Muscle layer of duodenum (tissue), 2 donors: Measurements from ENCODE around the gene ZMIZ1.

Experiments
- H3K27ac ChIP-seq: one replicate; pipeline ENCODE4 v1.7.0; 2013; ENCODE audit warnings: mild to moderate bottlenecking, low read length
- H3K27me3 ChIP-seq: one replicate; pipeline ENCODE4 v1.7.0; 2013; ENCODE audit warnings: low read depth, mild to moderate bottlenecking, control low read depth, low read length
- H3K36me3 ChIP-seq, 2 donors: one replicate each; pipeline ENCODE4 v1.7.0; 2013; ENCODE audit warnings: low read length in 2 of 2, control low read depth in 1 of 2, mild to moderate bottlenecking in 1 of 2; ENCODE audit not compliant: insufficient read depth in 2 of 2, control insufficient read depth in 1 of 2
- H3K4me1 ChIP-seq, 2 donors: one replicate each; pipeline ENCODE4 v1.7.0; 2013; ENCODE audit warnings: low read length in 2 of 2, mild to moderate bottlenecking in 2 of 2, control low read depth in 1 of 2, moderate library complexity in 1 of 2; ENCODE audit not compliant: insufficient read depth in 2 of 2, control insufficient read depth in 1 of 2
- H3K4me3 ChIP-seq, 2 donors: one replicate each; pipeline ENCODE4 v1.7.0; 2013; ENCODE audit warnings: low read length in 2 of 2, low read depth in 1 of 2, mild to moderate bottlenecking in 1 of 2
- H3K9me3 ChIP-seq, 2 donors: one replicate each; pipeline ENCODE4 v1.7.0; 2013; ENCODE audit warnings: low read length in 2 of 2, control low read depth in 1 of 2, mild to moderate bottlenecking in 1 of 2; ENCODE audit not compliant: control insufficient read depth in 1 of 2
- donor health status: healthy.

Gene ZMIZ1

GRCh38 chr10:79242620-79243152, 173.9 kb downstream of the ZMIZ1 start:
- no peak overlapping the region for H3K27ac ChIP-seq
- no peaks in the 10 kb centered on the region for H3K36me3 ChIP-seq
- H3K4me3 ChIP-seq, result peak overlapping the region in 1 of 2 donors; percentile 60
- H3K9me3 ChIP-seq, result no peaks in the 10 kb centered on the region
- H3K27me3 ChIP-seq, result no peaks in the 10 kb centered on the region
- peaks cover 44 to 84% of the 10 kb centered on the region in 2 donors for H3K4me1 ChIP-seq

DNA sequence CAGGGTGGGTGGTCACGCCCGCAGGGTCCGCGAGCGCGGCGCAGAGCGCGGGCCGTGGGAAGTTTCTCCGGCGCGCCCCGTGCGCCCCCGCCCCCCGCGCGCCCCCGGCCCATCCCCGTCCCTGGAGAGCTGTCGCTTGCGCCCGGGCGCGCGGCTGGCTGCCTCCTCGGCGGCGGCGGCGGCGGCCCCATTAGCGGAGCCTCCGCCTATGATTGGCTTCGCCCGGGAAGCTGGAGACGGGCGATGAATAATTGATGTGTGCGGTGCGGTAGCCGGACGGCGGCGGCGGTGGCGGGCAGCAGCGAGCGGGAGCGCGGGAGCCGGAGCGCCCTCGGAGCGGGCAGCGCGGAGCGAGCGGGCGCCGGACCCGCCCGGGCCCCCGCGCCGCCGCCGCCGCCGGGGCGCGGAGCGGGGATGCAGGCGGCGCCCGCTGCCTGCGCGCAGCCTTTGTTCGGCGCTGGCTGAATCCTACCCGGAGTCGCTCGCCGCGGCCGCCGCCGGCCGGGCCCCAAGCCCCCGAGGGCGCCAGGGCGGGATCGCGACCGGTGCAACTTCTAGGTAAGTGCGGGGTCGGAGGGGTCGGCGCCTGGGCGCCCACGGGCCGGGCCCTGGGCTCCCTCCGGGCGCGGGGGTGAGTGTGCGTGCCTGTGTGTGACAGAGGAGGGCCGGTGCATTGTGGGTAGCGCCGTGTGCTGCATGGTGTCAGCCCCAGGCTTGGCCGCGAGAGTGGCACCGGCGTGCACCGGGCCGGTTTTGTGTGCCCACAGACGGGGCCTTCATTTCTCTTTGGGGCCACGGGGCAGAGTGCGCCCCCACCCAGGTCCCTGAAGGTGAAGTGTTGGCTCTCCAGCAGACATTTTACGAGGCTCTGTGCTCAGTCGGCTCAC, 174.7 kb downstream of the ZMIZ1 start:
- no peaks in the 10 kb centered on the region for H3K27me3 ChIP-seq
- H3K36me3 ChIP-seq, result no peaks in the 10 kb centered on the region
- peak overlapping the region; percentile 34 to 64 for H3K4me3 ChIP-seq
- H3K9me3 ChIP-seq, result no peaks in the 10 kb centered on the region
- H3K27ac ChIP-seq, result peak overlapping the region; percentile 86
- H3K4me1 ChIP-seq, result peaks cover 48 to 84% of the 10 kb centered on the region in 2 donors

DNA sequence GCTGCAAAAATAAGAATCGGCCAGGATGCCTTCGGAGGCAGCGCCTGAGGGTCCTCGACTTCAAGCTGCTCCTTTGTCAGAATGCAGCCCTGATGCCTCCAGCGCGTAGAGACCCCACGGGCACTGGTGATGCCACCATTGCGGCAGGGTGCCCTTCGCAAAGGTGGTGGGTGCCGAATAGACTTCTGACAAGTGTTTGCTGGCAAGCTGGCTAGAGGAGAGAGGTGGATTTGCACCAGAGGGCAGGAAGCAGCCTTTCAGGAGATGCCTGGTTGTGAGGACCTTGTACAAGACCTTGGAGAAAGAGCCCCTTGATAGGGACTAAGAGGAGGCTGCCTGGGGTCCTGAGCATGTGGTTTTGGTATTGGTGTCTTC, 175.3 kb downstream of the ZMIZ1 start:
- Histone ChIP-seq H3K36me3 (no peaks in the 10 kb centered on the region), H3K9me3 (no peaks in the 10 kb centered on the region), H3K27ac (peak overlapping the region; percentile 86), H3K4me1 (peaks cover 41 to 84% of the 10 kb centered on the region in 2 donors), H3K4me3 (peak overlapping the region; percentile 34 to 64), H3K27me3 (no peaks in the 10 kb centered on the region)

GRCh38 chr10:79244841-79245504, 176.2 kb downstream of the ZMIZ1 start:
- Histone ChIP-seq H3K36me3 (no peaks in the 10 kb centered on the region), H3K9me3 (no peaks in the 10 kb centered on the region), H3K4me3 (peak overlapping the region; percentile 17 to 64), H3K4me1 (peaks cover 46 to 85% of the 10 kb centered on the region in 2 donors), H3K27ac (peak overlapping the region; percentile 86), H3K27me3 (no peaks in the 10 kb centered on the region)

GRCh38 chr10:79245539-79246208, 176.9 kb downstream of the ZMIZ1 start:
- peaks cover 48 to 85% of the 10 kb centered on the region in 2 donors for H3K4me1 ChIP-seq
- no peaks in the 10 kb centered on the region for H3K36me3 ChIP-seq
- H3K9me3 ChIP-seq, result no peaks in the 10 kb centered on the region
- H3K27ac ChIP-seq, result peak overlapping the region; percentile 86
- H3K4me3 ChIP-seq, result peak overlapping the region; percentile 17 to 64
- no peaks in the 10 kb centered on the region for H3K27me3 ChIP-seq

GRCh38 chr10:79246209-79246581, 177.4 kb downstream of the ZMIZ1 start:
- Histone ChIP-seq H3K4me1 (peaks cover 51 to 84% of the 10 kb centered on the region in 2 donors), H3K27me3 (no peaks in the 10 kb centered on the region), H3K27ac (peak overlapping the region; percentile 86), H3K36me3 (no peaks in the 10 kb centered on the region), H3K4me3 (peak overlapping the region in 1 of 2 donors; percentile 27), H3K9me3 (no peaks in the 10 kb centered on the region)

DNA sequence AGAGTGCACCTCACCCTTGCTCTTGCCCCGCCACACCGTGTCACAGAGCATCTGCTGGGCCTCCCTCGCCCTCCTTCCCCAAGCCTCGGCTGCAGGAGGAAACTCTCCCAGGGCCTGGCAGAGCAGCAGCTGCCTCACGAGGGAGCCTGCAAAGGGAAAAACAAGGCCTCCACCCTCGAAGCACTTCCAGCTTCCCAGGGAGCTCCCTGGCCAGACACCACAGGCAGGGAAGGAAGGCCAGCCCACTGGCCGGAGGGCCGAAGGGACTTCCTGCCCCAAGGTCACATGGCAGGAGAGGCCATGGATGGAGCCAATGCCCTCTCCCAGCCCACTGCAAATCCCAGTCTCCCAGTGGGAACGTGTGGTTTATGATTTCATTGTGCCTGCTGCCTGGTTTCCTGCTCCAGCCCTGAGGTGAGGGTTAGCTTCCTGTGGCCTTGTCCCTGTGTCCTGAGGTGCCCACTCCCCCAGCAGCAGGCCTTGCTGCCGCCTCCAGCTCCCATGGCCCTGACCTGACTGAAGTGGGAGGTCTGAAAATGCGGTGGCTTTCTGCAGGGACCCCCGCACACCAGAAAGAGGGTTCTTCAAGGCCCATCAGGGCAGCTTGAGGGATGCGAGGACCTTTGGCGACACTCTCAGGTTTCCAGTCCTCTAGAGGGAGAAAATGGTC, 178.0 kb downstream of the ZMIZ1 start:
- Histone ChIP-seq H3K27me3 (no peaks in the 10 kb centered on the region), H3K4me1 (peaks cover 49 to 83% of the 10 kb centered on the region in 2 donors), H3K4me3 (peak overlapping the region in 1 of 2 donors; percentile 27), H3K27ac (peak overlapping the region; percentile 86), H3K36me3 (no peaks in the 10 kb centered on the region), H3K9me3 (no peaks in the 10 kb centered on the region)

GRCh38 chr10:79247373-79248137, 178.8 kb downstream of the ZMIZ1 start:
- H3K9me3 ChIP-seq, result no peaks in the 10 kb centered on the region
- no peaks in the 10 kb centered on the region for H3K27me3 ChIP-seq
- peak overlapping the region; percentile 86 for H3K27ac ChIP-seq
- peak overlapping the region in 1 of 2 donors; percentile 27 for H3K4me3 ChIP-seq
- peaks cover 47 to 82% of the 10 kb centered on the region in 2 donors for H3K4me1 ChIP-seq
- H3K36me3 ChIP-seq, result peaks cover 0 to 3% of the 10 kb centered on the region in 2 donors

DNA sequence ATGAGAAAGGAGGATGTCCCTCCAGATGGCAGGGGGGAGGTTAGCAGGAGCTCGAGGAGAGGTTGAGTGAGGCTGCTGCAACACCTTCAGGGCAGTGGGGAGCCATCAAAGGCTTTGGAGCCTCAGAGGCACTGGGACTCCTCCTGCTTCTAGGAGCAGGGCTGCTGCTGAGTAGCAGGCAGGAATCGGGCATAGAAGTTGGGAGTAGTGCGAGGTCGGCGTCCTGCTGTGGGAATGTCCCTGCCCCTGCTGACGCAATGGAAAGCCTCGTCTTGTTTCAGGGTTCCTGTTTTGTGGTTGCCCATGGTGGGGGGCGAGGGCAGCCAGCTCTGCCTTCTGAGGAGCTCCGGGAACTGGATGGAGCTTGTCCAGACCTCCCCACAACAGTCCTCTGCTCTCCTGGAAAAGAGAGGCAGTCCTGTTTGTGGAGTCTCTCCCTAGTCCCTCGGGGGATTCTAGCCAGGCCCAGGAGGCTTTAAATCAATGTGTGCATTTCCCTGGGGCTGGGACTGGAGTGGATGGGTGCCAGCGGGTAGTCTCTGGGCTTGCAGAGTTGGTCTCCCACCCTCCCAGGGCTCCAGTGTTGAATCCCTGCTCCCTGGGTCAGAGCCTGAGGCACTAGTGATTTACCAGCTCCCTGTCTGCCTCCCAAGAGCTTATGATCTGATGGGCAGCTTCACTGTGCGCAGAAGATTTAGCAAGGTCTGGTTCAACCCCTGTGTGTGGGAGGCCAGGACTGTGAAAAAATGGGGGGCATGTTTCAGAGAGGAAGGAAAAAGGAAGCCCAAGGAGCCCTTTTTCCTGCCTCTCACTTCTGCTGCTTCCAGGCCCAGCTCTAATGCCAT, 179.8 kb downstream of the ZMIZ1 start:
- Histone ChIP-seq H3K4me3 (peak overlapping the region in 1 of 2 donors; percentile 18), H3K9me3 (no peaks in the 10 kb centered on the region), H3K27ac (peak overlapping the region; percentile 86), H3K27me3 (no peaks in the 10 kb centered on the region), H3K36me3 (peaks cover 0 to 4% of the 10 kb centered on the region in 2 donors), H3K4me1 (peaks cover 47 to 92% of the 10 kb centered on the region in 2 donors)
